GM23248 (cell line): ENCODE results near the gene TLE4. TPM values are rescaled to one million over a fixed set of nuclear protein-coding genes. Genes with fewer than 3 reads are reported as not detected.

Source experiments
- DNase-seq: peaks from one replicate; pipeline ENCODE4 v3.0.0-alpha.2; 2015
- H2AFZ ChIP-seq: fragments of 200-600 bp; sonication (generic); 2 replicates; pipeline ENCODE4 v1.6.1; 2016; ENCODE audit warnings: antibody characterized with exemption
- H3F3A ChIP-seq: fragments of 200-600 bp; sonication (generic); 2 replicates; pipeline ENCODE4 v1.6.1; 2016; ENCODE audit warnings: mild to moderate bottlenecking, antibody characterized with exemption, mixed run types; ENCODE audit not compliant: insufficient read depth
- H3K27ac ChIP-seq: fragments of 200-600 bp; sonication (generic); 2 replicates; pipeline ENCODE4 v1.5.1; 2016; ENCODE audit warnings: mild to moderate bottlenecking
- H3K27me3 ChIP-seq: fragments of 200-600 bp; sonication (generic); replicated peaks from 2 replicates; pipeline ENCODE4 v1.6.1; 2016; ENCODE audit warnings: mild to moderate bottlenecking; ENCODE audit not compliant: insufficient read depth
- H3K36me3 ChIP-seq: fragments of 200-600 bp; sonication (generic); 2 replicates; pipeline ENCODE4 v1.6.1; 2016; ENCODE audit warnings: low read depth, mild to moderate bottlenecking
- H3K4me1 ChIP-seq: fragments of 200-600 bp; sonication (generic); 2 replicates; pipeline ENCODE4 v1.6.1; 2016; ENCODE audit warnings: mild to moderate bottlenecking; ENCODE audit not compliant: insufficient read depth
- H3K4me2 ChIP-seq: fragments of 200-600 bp; sonication (generic); one replicate; pipeline ENCODE4 v1.6.1; 2016; ENCODE audit warnings: mild to moderate bottlenecking; ENCODE audit not compliant: unreplicated experiment
- H3K4me3 ChIP-seq: fragments of 200-600 bp; sonication (generic); 2 replicates; pipeline ENCODE4 v1.5.1; 2016; ENCODE audit warnings: mild to moderate bottlenecking
- H3K79me2 ChIP-seq: fragments of 200-600 bp; sonication (generic); 2 replicates; pipeline ENCODE4 v1.6.1; 2016; ENCODE audit warnings: mild to moderate bottlenecking; ENCODE audit not compliant: insufficient read depth
- H3K9ac ChIP-seq: fragments of 200-600 bp; sonication (generic); 2 replicates; pipeline ENCODE4 v1.6.1; 2016; ENCODE audit warnings: mild to moderate bottlenecking
- H3K9me2 ChIP-seq: fragments of 200-600 bp; sonication (generic); 2 replicates; pipeline ENCODE4 v1.6.1; 2016; ENCODE audit warnings: mixed run types, mild to moderate bottlenecking, moderate library complexity; ENCODE audit not compliant: insufficient read depth
- H3K9me3 ChIP-seq: fragments of 200-600 bp; sonication (generic); one replicate; pipeline ENCODE4 v1.6.1; 2017; ENCODE audit warnings: low read depth
- H4K20me1 ChIP-seq: fragments of 200-600 bp; sonication (generic); 2 replicates; pipeline ENCODE4 v1.6.0; 2016; ENCODE audit not compliant: insufficient read depth
- EZH2 ChIP-seq: fragments of 200-600 bp; sonication (generic); IDR thresholded peaks from 2 replicates; pipeline ENCODE4 v1.6.1; 2018; ENCODE audit warnings: antibody characterized with exemption, mild to moderate bottlenecking; ENCODE audit not compliant: insufficient read depth, poor library complexity, severe bottlenecking
- EZH2phosphoT487 ChIP-seq: fragments of 200-600 bp; sonication (generic); IDR thresholded peaks from 2 replicates; pipeline ENCODE4 v1.6.1; 2018; ENCODE audit warnings: antibody characterized with exemption, moderate library complexity, mild to moderate bottlenecking, low read depth; ENCODE audit not compliant: insufficient read depth
- WGBS, 2 experiments: methylation state at CpG; one replicate each; pipeline ENCODE4 v1.1.6; 2015 to 2017; ENCODE audit warnings: low lambda C conversion rate in 2 of 2, low coverage in 1 of 2; ENCODE audit errors: missing lambda C conversion rate in 2 of 2; 5-methylcytosine and 5-hydroxymethylcytosine counted together
- in situ Hi-C: fragments of 300-500 bp; cut with MboI; formaldehyde crosslinking; loops from 2 replicates; pipeline ENCODE4 v1.15.0; 2020
- polyA plus RNA-seq: library from polyadenylated mRNA; unstranded; fragments of >200 nt; fragmentation: Nextera tagmentation; extraction: Ambion mirVana; gene quantifications from 2 replicates; pipeline ENCODE4 v1.2.1, GENCODE V29; 2016
- total RNA-seq: library from RNA; depleted of rRNA; stranded (reverse); fragments of >200 nt; shearing (Covaris generic); gene quantifications from 2 replicates; pipeline ENCODE4 v1.2.3, GENCODE V29; 2014

TLE4 gene
- total and polyA plus RNA-seq, 2 experiments from 2014 or later = 29.5 to 37.8 TPM

- H3K27ac ChIP-seq = no peak overlapping the region
- H3K36me3 ChIP-seq = peaks cover 39% of the 10 kb centered on the region
- H4K20me1 ChIP-seq = no peaks in the 10 kb centered on the region
- H3K4me1 ChIP-seq = 0 out of 2 replicates have a peak, but pooled peaks cover 5% of the 10 kb centered on the region
- no peaks in the 10 kb centered on the region for H3F3A ChIP-seq
- H3K4me2 ChIP-seq = no peak overlapping the region
- no peak overlapping the region for H3K4me3 ChIP-seq
- no peak for DNase-seq
- H3K9me3 ChIP-seq = no peaks in the 10 kb centered on the region
- no peaks in the 10 kb centered on the region for H3K79me2 ChIP-seq
- no peak for TF ChIP-seq EZH2
- no peak for TF ChIP-seq EZH2phosphoT487
- 94 to 95% methylated on average over 5 of the region's 5 CpGs for WGBS, 2 experiments
- no peak overlapping the region for H2AFZ ChIP-seq
- no peaks in the 10 kb centered on the region for H3K9me2 ChIP-seq
- in situ Hi-C loops = no loop called here
- no peak overlapping the region for H3K9ac ChIP-seq
- H3K27me3 ChIP-seq = no peaks in the 10 kb centered on the region
Observed at GRCh38 chr9:79706512-79706911, 134.7 kb downstream of the TLE4 start.

DNA sequence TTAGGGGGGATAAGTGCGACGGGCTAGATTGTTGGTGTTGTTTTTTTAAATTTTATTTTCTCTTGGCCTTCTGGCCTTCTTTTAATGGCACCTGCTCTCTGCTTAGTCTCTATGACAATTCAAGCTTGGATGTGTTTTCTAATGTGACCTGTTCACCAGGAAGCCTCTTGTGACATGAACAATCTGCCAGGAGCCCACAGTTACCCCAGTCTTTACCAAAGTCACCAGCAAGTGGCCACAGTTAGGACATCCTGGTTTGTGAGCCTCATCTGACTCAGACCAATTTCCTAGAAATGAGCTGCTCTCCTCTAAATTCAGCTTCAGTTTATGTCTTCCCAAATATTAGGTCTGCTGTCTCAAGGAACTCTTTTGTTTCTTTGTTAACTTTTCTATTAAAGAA is 135.8 kb downstream of the TLE4 start:
- Histone ChIP-seq H4K20me1 (no peaks in the 10 kb centered on the region), H3K9me3 (no peaks in the 10 kb centered on the region), H3K27me3 (no peaks in the 10 kb centered on the region), H3K9me2 (no peaks in the 10 kb centered on the region), H3F3A (no peaks in the 10 kb centered on the region), H3K4me2 (no peak overlapping the region), H3K79me2 (no peaks in the 10 kb centered on the region), H3K27ac (no peak overlapping the region), H3K36me3 (peaks cover 40% of the 10 kb centered on the region), H3K9ac (no peak overlapping the region), H3K4me3 (no peak overlapping the region), H3K4me1 (no peaks in the 10 kb centered on the region), H2AFZ (no peak overlapping the region)
- 97% methylated on average over 2 of the region's 2 CpGs for WGBS, 2 experiments
- in situ Hi-C loops = no loop called here
- no peak for DNase-seq
- no peak for TF ChIP-seq EZH2phosphoT487
- no peak for TF ChIP-seq EZH2

DNA sequence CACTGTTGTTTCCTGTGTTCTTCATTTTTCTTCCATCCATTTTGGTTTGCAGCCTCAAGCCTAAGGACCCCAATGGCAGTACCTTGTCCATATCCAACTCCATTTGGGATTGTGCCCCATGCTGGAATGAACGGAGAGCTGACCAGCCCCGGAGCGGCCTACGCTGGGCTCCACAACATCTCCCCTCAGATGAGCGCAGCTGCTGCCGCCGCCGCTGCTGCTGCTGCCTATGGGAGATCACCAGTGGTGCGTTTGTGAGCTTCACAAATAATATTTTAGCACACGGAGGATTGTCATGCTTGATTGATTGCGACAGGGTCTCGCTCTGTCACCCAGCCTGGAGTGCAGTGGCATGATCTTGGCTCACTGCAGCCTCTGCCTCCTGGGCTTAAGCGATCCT is 136.8 kb downstream of the TLE4 start:
- Histone ChIP-seq H3K9me2 (no peaks in the 10 kb centered on the region), H3K27ac (no peak overlapping the region), H3K79me2 (no peaks in the 10 kb centered on the region), H3K4me3 (no peak overlapping the region), H3K36me3 (peaks cover 48% of the 10 kb centered on the region), H2AFZ (no peak overlapping the region), H3K27me3 (no peaks in the 10 kb centered on the region), H3K9ac (no peak overlapping the region), H3K9me3 (no peaks in the 10 kb centered on the region), H3K4me2 (no peak overlapping the region), H3K4me1 (no peaks in the 10 kb centered on the region), H3F3A (no peaks in the 10 kb centered on the region), H4K20me1 (no peaks in the 10 kb centered on the region)
- DNase-seq = no peak
- 97 to 98% methylated on average over 13 of the region's 13 CpGs for WGBS, 2 experiments
- TF ChIP-seq EZH2phosphoT487 = no peak
- TF ChIP-seq EZH2 = no peak
- in situ Hi-C loops = no loop called here

DNA sequence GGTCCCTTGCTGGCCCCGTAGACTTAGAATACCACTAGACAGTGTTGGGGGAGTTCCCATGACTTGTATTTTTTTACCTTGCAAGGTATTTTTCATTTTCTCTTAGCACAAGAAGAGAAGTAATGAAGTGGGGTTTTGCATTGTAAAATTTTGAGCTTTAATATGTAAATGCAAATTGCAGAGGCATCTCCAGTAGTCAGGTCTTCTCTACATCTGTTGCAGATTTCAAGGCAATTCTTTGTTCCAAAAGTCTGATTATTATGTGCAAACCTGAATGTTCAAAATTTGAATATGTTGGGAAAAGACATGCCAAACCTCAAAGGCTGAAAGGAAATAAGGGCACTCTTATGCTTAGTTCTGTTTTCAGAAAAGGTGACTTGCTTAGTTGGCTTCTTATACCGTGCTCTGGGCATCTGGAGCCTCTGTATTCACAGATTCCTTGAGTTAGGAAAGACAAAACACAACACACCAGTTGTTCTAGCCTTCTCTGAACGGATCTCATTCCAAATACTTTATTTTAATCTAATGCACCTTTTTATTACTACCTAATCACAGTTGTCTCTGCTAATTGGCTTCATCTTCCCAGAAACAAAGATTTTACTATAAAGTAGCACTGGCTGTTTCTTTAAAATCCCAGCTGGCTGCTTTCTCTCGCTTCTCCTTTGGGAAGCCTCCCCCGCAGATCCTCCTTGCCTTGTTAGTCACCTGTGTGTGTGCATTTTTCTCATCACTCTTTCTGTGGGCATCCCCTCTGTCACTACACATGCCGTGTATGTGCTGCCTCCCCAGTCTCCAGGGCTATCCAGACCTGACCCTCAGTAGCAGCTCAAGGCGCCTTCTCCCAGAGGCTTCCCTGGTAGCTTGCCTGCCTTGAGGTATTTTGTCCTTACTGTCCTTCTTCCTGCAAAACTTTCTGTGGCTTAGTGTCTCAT is 138.2 kb downstream of the TLE4 start:
- no peaks in the 10 kb centered on the region for H3F3A ChIP-seq
- H3K27me3 ChIP-seq = no peaks in the 10 kb centered on the region
- in situ Hi-C loops = no loop called here
- H3K79me2 ChIP-seq = no peaks in the 10 kb centered on the region
- H4K20me1 ChIP-seq = no peaks in the 10 kb centered on the region
- WGBS, 2 experiments = 97 to 98% methylated on average over 7 of the region's 7 CpGs
- no peaks in the 10 kb centered on the region for H3K4me1 ChIP-seq
- TF ChIP-seq EZH2phosphoT487 (no peak), EZH2 (no peak)
- no peak overlapping the region for H2AFZ ChIP-seq
- H3K4me3 ChIP-seq = no peak overlapping the region
- no peak overlapping the region for H3K4me2 ChIP-seq
- no peaks in the 10 kb centered on the region for H3K9me2 ChIP-seq
- H3K9ac ChIP-seq = no peak overlapping the region
- no peaks in the 10 kb centered on the region for H3K9me3 ChIP-seq
- no peak for DNase-seq
- no peak overlapping the region for H3K27ac ChIP-seq
- peaks cover 54% of the 10 kb centered on the region for H3K36me3 ChIP-seq
